ENCODE results near the gene TYW1.
"Not testable (repeated sequence)": the region's sequence is repeated elsewhere in the genome, so short reads cannot be mapped to it uniquely, and the experiment has no call there.

DNA sequence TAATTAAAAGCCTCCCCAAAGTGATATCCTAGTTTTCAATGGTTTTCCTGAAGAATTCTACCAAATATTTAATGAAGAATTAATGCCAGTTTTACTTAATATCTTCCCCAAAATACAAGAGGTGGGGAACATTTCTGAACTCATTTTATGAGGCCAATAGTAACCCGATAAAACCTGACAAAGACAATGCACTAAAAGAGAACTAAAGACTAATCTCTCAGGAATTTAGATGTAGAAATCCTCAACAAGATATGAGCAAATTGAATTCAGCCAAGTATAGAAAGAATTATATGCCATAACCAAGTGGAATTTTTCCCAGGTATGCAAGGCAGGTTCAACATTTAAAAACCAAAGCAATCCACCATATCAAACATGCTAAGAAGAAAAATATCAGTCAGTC is 66.2 kb downstream of the TYW1 start:
- TF ChIP-seq YY1 (tag by site-specific recombination; IDR thresholded peaks at IDR 0.05); SETDB1 (IDR thresholded peaks at IDR 0.05; ENCODE audit: insufficient read length, low read length); REST (tag by site-specific recombination; IDR thresholded peaks at IDR 0.05); ZNF175 (tag by site-specific recombination; IDR thresholded peaks at IDR 0.05): not testable (repeated sequence)

All from HEK293 (cell line).